Measurements from ENCODE around the gene GADD45B. TPM values are rescaled to one million over a fixed set of nuclear protein-coding genes. Genes with fewer than 3 reads are reported as not detected.
A peak's percentile ranks its signal among the peaks of the same experiment; 100 is the strongest.

Gene GADD45B
- total RNA-seq, 1 experiment from 2014 or later = 16.4 TPM

- ChIA-PET POLR2A (ENCODE audit: low non-redundant PET) (no interaction called here), CTCF (no interaction called here)
- no TSS peak for BruUV-seq (replicated peaks)
- no peaks in the 10 kb centered on the region for H3K27me3 ChIP-seq (replicated peaks; ENCODE audit: insufficient read depth, low read depth, low read length, poor library complexity)
- no peaks in the 10 kb centered on the region for H3K9me3 ChIP-seq (ENCODE audit: low read depth, low read length, poor library complexity, severe bottlenecking)
- TF ChIP-seq CTCF (conservative IDR thresholded peaks at IDR 0.05; ENCODE audit: low read depth, low read length) (no peak), EZH2 (IDR thresholded peaks at IDR 0.05; ENCODE audit: borderline replicate concordance, low read depth, low read length, poor library complexity, severe bottlenecking) (no peak)
- intact Hi-C loops (cut with micrococcal nuclease; ENCODE audit: unreplicated experiment) = no loop called here
- no peak overlapping the region for H3K4me3 ChIP-seq (ENCODE audit: low read depth, low read length, poor library complexity, severe bottlenecking)
- no peak overlapping the region for H3K27ac ChIP-seq (ENCODE audit: low read depth, low read length, poor library complexity, severe bottlenecking)
- peaks cover 8% of the 10 kb centered on the region for H3K4me1 ChIP-seq (ENCODE audit: insufficient read depth, low read length, poor library complexity, severe bottlenecking)
- DNase-seq (ENCODE audit: low spot score) = no peak
- peaks cover 72% of the 10 kb centered on the region for H3K36me3 ChIP-seq (ENCODE audit: insufficient read depth, low read length, poor library complexity, severe bottlenecking)
These were observed 42.1 kb upstream of the GADD45B start for GRCh38 chr19:2433854-2434253.

DNA sequence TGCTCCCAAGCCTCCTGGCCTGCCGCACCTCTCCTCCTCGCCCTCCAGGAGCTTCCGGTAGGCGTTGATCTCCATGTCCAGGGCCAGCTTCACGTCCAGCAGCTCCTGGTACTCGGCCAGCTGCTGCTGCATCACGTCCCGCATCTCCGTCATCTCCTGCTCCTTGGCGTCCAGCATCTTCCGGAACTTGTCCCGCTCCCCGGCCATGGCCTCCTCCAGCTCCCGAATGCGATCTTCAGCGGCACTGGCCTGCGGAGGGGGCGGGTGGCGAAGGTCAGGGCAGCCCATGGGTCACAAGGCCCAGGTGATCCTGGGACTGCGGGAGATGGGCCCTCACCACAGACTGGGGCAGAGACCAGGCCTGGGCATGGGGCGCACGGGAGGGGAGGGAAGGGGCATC lies 41.7 kb upstream of the GADD45B start:
- ChIA-PET CTCF (interaction anchor here (0.6 kb wide), 1 partner anchor 108 kb away, joined by 10 read pairs; no protein-coding TSS in a partner anchor), POLR2A (ENCODE audit: low non-redundant PET) (no interaction called here)
- no peak for DNase-seq (ENCODE audit: low spot score)
- intact Hi-C loops (cut with micrococcal nuclease; ENCODE audit: unreplicated experiment) = no loop called here
- H3K4me3 ChIP-seq (ENCODE audit: low read depth, low read length, poor library complexity, severe bottlenecking) = no peak overlapping the region
- no peak overlapping the region for H3K27ac ChIP-seq (ENCODE audit: low read depth, low read length, poor library complexity, severe bottlenecking)
- H3K36me3 ChIP-seq (ENCODE audit: insufficient read depth, low read length, poor library complexity, severe bottlenecking) = peaks cover 76% of the 10 kb centered on the region
- TSS peak; percentile 34 for BruUV-seq (replicated peaks)
- H3K9me3 ChIP-seq (ENCODE audit: low read depth, low read length, poor library complexity, severe bottlenecking) = no peaks in the 10 kb centered on the region
- H3K4me1 ChIP-seq (ENCODE audit: insufficient read depth, low read length, poor library complexity, severe bottlenecking) = peaks cover 5% of the 10 kb centered on the region
- no peaks in the 10 kb centered on the region for H3K27me3 ChIP-seq (replicated peaks; ENCODE audit: insufficient read depth, low read depth, low read length, poor library complexity)
- TF ChIP-seq CTCF (conservative IDR thresholded peaks at IDR 0.05; ENCODE audit: low read depth, low read length) = no peak
- no peak for TF ChIP-seq EZH2 (IDR thresholded peaks at IDR 0.05; ENCODE audit: borderline replicate concordance, low read depth, low read length, poor library complexity, severe bottlenecking)

DNA sequence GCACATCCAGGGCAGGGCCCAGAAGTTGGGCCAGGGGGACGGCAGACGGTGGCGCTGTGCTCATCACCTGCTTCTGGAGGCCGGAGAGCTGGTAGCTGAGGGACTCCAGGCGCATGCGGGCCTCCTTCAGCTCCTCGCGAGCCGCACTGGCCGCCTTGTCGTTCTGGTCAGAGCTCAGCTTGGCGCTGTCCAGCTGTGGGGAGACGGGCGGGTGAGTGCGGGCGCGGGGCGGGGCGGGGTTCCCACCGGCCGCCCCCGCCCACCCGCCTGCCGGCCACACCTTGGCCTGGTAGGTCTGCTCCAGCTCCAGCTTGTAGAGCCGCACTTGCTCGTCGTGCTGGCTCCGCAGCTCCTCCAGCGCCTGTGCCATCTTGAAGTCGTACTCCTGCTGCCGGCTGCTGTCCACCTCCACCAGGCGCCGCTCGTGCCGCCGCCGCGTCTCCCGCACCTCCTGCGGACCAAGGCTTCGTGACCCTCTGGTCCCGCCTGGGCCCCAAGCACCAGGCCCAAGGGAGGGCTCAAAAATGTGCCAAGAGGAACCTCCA lies 41.1 kb upstream of the GADD45B start:
- intact Hi-C loops (cut with micrococcal nuclease; ENCODE audit: unreplicated experiment) = no loop called here
- Histone ChIP-seq H3K27ac (ENCODE audit: low read depth, low read length, poor library complexity, severe bottlenecking) (no peak overlapping the region), H3K9me3 (ENCODE audit: low read depth, low read length, poor library complexity, severe bottlenecking) (no peaks in the 10 kb centered on the region), H3K27me3 (replicated peaks; ENCODE audit: insufficient read depth, low read depth, low read length, poor library complexity) (no peaks in the 10 kb centered on the region), H3K4me1 (ENCODE audit: insufficient read depth, low read length, poor library complexity, severe bottlenecking) (peaks cover under 1% of the 10 kb centered on the region), H3K4me3 (ENCODE audit: low read depth, low read length, poor library complexity, severe bottlenecking) (no peak overlapping the region), H3K36me3 (ENCODE audit: insufficient read depth, low read length, poor library complexity, severe bottlenecking) (peaks cover 78% of the 10 kb centered on the region)
- TF ChIP-seq CTCF (conservative IDR thresholded peaks at IDR 0.05; ENCODE audit: low read depth, low read length) = no peak
- TF ChIP-seq EZH2 (IDR thresholded peaks at IDR 0.05; ENCODE audit: borderline replicate concordance, low read depth, low read length, poor library complexity, severe bottlenecking) = no peak
- ChIA-PET POLR2A (ENCODE audit: low non-redundant PET) (no interaction called here), CTCF (interaction anchor here (0.6 kb wide), 1 partner anchor 107 kb away, joined by 10 read pairs; no protein-coding TSS in a partner anchor)
- DNase-seq (ENCODE audit: low spot score) = no peak
- BruUV-seq (replicated peaks) = no TSS peak

All from A673 (cell line).